GM12875 (cell line): Measurements from ENCODE around the gene MSL1.
A peak's percentile ranks its signal among the peaks of the same experiment; 100 is the strongest.

Experiments used
- H3K4me3 ChIP-seq: one replicate; pipeline ENCODE4 v1.5.1; 2011; ENCODE audit warnings: low read depth, low read length, control low read depth
- CTCF ChIP-seq: IDR thresholded peaks from 2 replicates; pipeline ENCODE4 v1.5.1; 2011; ENCODE audit warnings: low read depth, mild to moderate bottlenecking, control low read depth, inconsistent platforms, low read length, moderate library complexity, borderline replicate concordance; ENCODE audit not compliant: insufficient read depth

Gene MSL1

GRCh38 chr17:40108970-40109824, 12.6 kb upstream of the MSL1 start:
- TF ChIP-seq CTCF: no peak
- no peak overlapping the region for H3K4me3 ChIP-seq

- no peak overlapping the region for H3K4me3 ChIP-seq
- TF ChIP-seq CTCF: no peak
Measured at GRCh38 chr17:40110026-40110845, 11.5 kb upstream of the MSL1 start.

GRCh38 chr17:40111221-40112128, 10.3 kb upstream of the MSL1 start:
- no peak overlapping the region for H3K4me3 ChIP-seq
- peak; percentile 78 for TF ChIP-seq CTCF

- no peak overlapping the region for H3K4me3 ChIP-seq
- no peak for TF ChIP-seq CTCF
Measured at GRCh38 chr17:40112191-40112711, 9.5 kb upstream of the MSL1 start.

- no peak overlapping the region for H3K4me3 ChIP-seq
- TF ChIP-seq CTCF: no peak
Measured at GRCh38 chr17:40112718-40113109, 9.1 kb upstream of the MSL1 start.

GRCh38 chr17:40113110-40113906, 8.5 kb upstream of the MSL1 start:
- peak; percentile 71; the same call in 1 of the 2 replicates for TF ChIP-seq CTCF
- H3K4me3 ChIP-seq: peak overlapping the region; percentile 46
